Measurements from ENCODE around the gene PARP4.

- TF ChIP-seq CTCF (IDR thresholded peaks at IDR 0.05) (no peak), POLR2AphosphoS5 (IDR thresholded peaks at IDR 0.05) (no peak), POLR2A (IDR thresholded peaks at IDR 0.05) (no peak)
Measured at GRCh38 chr13:24506698-24507335, 5.8 kb downstream of the PARP4 start.
